GM12872 (cell line): ENCODE measurements around the gene CUX1.

Experiments used
- TF ChIP-seq, protein P1 (sequence below): IDR thresholded peaks from 3 replicates; pipeline ENCODE4 v1.5.1; 2011; ENCODE audit warnings: low read depth, mild to moderate bottlenecking, low read length, moderate library complexity; ENCODE audit not compliant: insufficient read depth

The CUX1 gene

DNA sequence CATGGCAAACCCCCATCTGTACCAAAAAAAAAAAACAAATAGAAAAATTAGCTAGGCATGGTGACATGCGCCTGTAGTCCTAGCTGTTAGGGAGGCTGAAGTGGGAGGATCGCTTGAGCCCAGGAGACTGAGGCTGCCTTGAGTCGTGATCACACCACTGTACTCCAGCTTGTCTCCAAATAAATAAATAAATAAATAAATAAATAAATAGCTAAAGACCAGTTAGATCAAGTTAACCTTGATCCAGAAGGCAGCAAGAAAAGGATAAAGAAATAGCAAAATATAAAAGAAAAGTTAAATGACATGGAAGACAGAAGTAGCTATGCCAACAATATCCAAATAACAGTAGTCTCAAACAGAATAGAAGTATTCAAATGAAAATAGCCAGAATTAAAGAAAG is 337.0 kb downstream of the CUX1 start:
- TF ChIP-seq, protein P1, sequence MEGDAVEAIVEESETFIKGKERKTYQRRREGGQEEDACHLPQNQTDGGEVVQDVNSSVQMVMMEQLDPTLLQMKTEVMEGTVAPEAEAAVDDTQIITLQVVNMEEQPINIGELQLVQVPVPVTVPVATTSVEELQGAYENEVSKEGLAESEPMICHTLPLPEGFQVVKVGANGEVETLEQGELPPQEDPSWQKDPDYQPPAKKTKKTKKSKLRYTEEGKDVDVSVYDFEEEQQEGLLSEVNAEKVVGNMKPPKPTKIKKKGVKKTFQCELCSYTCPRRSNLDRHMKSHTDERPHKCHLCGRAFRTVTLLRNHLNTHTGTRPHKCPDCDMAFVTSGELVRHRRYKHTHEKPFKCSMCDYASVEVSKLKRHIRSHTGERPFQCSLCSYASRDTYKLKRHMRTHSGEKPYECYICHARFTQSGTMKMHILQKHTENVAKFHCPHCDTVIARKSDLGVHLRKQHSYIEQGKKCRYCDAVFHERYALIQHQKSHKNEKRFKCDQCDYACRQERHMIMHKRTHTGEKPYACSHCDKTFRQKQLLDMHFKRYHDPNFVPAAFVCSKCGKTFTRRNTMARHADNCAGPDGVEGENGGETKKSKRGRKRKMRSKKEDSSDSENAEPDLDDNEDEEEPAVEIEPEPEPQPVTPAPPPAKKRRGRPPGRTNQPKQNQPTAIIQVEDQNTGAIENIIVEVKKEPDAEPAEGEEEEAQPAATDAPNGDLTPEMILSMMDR: no peak

DNA sequence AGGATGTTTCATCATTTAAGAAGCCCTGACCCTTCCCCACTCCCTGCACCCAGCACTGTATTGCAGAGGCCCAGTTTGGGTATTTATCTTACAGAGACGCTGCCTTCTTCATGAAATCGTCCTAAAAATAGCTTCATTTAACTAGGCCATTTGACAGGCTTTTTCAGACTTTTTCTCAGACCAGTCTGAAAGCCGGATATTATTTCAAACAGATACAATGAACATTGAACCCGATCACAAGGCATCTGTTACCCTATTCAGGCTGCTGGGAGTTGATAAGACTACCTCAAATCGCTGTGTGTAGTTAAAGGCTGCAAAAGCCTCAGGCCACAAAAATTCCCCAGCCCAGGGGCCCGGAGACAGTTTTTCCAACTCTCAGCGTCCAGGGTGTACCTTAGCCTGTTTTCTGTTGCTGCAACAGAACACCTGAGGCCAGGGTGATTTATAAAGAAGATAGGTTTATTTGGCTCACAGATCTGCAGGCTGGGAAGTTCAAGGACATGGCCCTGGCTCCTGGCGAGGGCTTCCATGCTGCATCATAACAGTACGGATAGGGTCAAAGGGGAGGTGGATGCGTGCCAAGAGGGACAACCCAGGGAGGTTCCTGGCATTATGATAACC is 338.5 kb downstream of the CUX1 start:
- TF ChIP-seq, protein P1: no peak

- TF ChIP-seq, protein P1: no peak
Measured at GRCh38 chr7:102156867-102157266, 339.4 kb downstream of the CUX1 start.

DNA sequence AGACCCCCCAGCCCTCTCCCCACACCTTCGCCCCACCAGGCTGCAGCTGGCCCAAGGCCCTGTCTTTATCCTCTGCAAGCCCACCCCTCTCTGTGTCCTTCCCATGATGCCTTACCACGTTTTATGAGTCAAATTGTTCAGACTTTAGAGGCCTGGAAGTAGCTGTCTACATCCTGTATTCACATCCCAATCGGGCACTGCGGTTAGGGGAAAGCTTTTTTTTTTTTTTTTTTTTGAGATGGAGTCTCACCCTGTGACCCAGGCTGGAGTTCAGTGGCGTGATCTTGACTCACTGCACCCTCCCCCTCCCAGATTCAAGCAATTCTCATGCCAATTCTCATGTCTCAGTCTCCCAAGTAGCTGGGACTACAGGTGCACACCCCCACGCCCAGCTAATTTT is 347.7 kb downstream of the CUX1 start:
- TF ChIP-seq, protein P1: no peak

- TF ChIP-seq, protein P1: no peak
Measured at GRCh38 chr7:102167254-102167653, 349.8 kb downstream of the CUX1 start.

GRCh38 chr7:102169651-102170392 is 352.4 kb downstream of the CUX1 start:
- TF ChIP-seq, protein P1: no peak

GRCh38 chr7:102170393-102170970 is 353.1 kb downstream of the CUX1 start:
- TF ChIP-seq, protein P1: no peak
